NT2/D1 (cell line): ENCODE results near the gene IL17C.

Experiments used
- SUZ12 ChIP-seq: IDR thresholded peaks from 2 replicates; pipeline ENCODE4 v1.6.1; 2011; ENCODE audit not compliant: insufficient read length, insufficient read depth; ENCODE audit errors: extremely low read depth
- YY1 ChIP-seq: IDR thresholded peaks from 2 replicates; pipeline ENCODE4 v1.6.1; 2011; ENCODE audit not compliant: insufficient read length, insufficient read depth
- ZNF274 ChIP-seq: IDR thresholded peaks from 2 replicates; pipeline ENCODE4 v1.6.1; 2011; ENCODE audit warnings: mild to moderate bottlenecking, low read depth, low read length

GRCh38 chr16:88636488-88637265 lies 1.7 kb upstream of the IL17C start:
- no peak for TF ChIP-seq YY1
- TF ChIP-seq SUZ12 = no peak
- no peak for TF ChIP-seq ZNF274
